Measurements from ENCODE around the gene PPFIA3. TPM values are rescaled to one million over a fixed set of nuclear protein-coding genes. Genes with fewer than 3 reads are reported as not detected.
"Not testable (repeated sequence)": the region's sequence is repeated elsewhere in the genome, so short reads cannot be mapped to it uniquely, and the experiment has no call there.

PPFIA3 gene
- total RNA-seq, 1 experiment from 2014 or later: 33.6 TPM

GRCh38 chr19:49173198-49173597 lies 53.9 kb downstream of the PPFIA3 start:
- Histone ChIP-seq H3K36me3 (ENCODE audit: insufficient read depth, low read length, poor library complexity, severe bottlenecking) (peaks cover 19% of the 10 kb centered on the region), H3K27ac (ENCODE audit: low read depth, low read length, poor library complexity, severe bottlenecking) (no peak overlapping the region), H3K27me3 (replicated peaks; ENCODE audit: insufficient read depth, low read depth, low read length, poor library complexity) (no peaks in the 10 kb centered on the region), H3K4me3 (ENCODE audit: low read depth, low read length, poor library complexity, severe bottlenecking) (no peak overlapping the region), H3K4me1 (ENCODE audit: insufficient read depth, low read length, poor library complexity, severe bottlenecking) (peaks cover 5% of the 10 kb centered on the region), H3K9me3 (ENCODE audit: low read depth, low read length, poor library complexity, severe bottlenecking) (no peaks in the 10 kb centered on the region)
- DNase-seq (ENCODE audit: low spot score): no peak
- TSS peak; percentile 29 for BruUV-seq (replicated peaks)
- ChIA-PET POLR2A (ENCODE audit: low non-redundant PET) (no interaction called here), CTCF (interaction anchor here (1.0 kb wide), 1 partner anchor 25 kb away, joined by 3 read pairs; no protein-coding TSS in a partner anchor)
- intact Hi-C loops (cut with micrococcal nuclease; ENCODE audit: unreplicated experiment): no loop called here
- TF ChIP-seq CTCF (conservative IDR thresholded peaks at IDR 0.05; ENCODE audit: low read depth, low read length): no peak
- TF ChIP-seq EZH2 (IDR thresholded peaks at IDR 0.05; ENCODE audit: borderline replicate concordance, low read depth, low read length, poor library complexity, severe bottlenecking): no peak

- H3K9me3 ChIP-seq (ENCODE audit: low read depth, low read length, poor library complexity, severe bottlenecking): no peaks in the 10 kb centered on the region
- DNase-seq (ENCODE audit: low spot score): no peak
- ChIA-PET POLR2A (ENCODE audit: low non-redundant PET) (no interaction called here), CTCF (interaction anchor here (0.7 to 0.9 kb wide), 2 partner anchors 18 to 42 kb away, joined by 3 to 10 read pairs; no protein-coding TSS in a partner anchor)
- peaks cover 5% of the 10 kb centered on the region for H3K4me1 ChIP-seq (ENCODE audit: insufficient read depth, low read length, poor library complexity, severe bottlenecking)
- intact Hi-C loops (cut with micrococcal nuclease; ENCODE audit: unreplicated experiment): no loop called here
- H3K4me3 ChIP-seq (ENCODE audit: low read depth, low read length, poor library complexity, severe bottlenecking): no peak overlapping the region
- no peaks in the 10 kb centered on the region for H3K27me3 ChIP-seq (replicated peaks; ENCODE audit: insufficient read depth, low read depth, low read length, poor library complexity)
- no peak overlapping the region for H3K27ac ChIP-seq (ENCODE audit: low read depth, low read length, poor library complexity, severe bottlenecking)
- TF ChIP-seq EZH2 (IDR thresholded peaks at IDR 0.05; ENCODE audit: borderline replicate concordance, low read depth, low read length, poor library complexity, severe bottlenecking) (no peak), CTCF (conservative IDR thresholded peaks at IDR 0.05; ENCODE audit: low read depth, low read length) (no peak)
- peaks cover 18% of the 10 kb centered on the region for H3K36me3 ChIP-seq (ENCODE audit: insufficient read depth, low read length, poor library complexity, severe bottlenecking)
- BruUV-seq (replicated peaks): no TSS peak
These were observed 61.3 kb downstream of the PPFIA3 start for GRCh38 chr19:49180659-49181058.

GRCh38 chr19:49182010-49182847 lies 62.9 kb downstream of the PPFIA3 start:
- DNase-seq (ENCODE audit: low spot score); CTCF ChIA-PET; H3K27ac ChIP-seq (ENCODE audit: low read depth, low read length, poor library complexity, severe bottlenecking); H3K27me3 ChIP-seq (replicated peaks; ENCODE audit: insufficient read depth, low read depth, low read length, poor library complexity); intact Hi-C loops (cut with micrococcal nuclease; ENCODE audit: unreplicated experiment); H3K9me3 ChIP-seq (ENCODE audit: low read depth, low read length, poor library complexity, severe bottlenecking); H3K4me3 ChIP-seq (ENCODE audit: low read depth, low read length, poor library complexity, severe bottlenecking); H3K4me1 ChIP-seq (ENCODE audit: insufficient read depth, low read length, poor library complexity, severe bottlenecking); POLR2A ChIA-PET (ENCODE audit: low non-redundant PET); BruUV-seq (replicated peaks): not testable (repeated sequence)
- peaks cover 18% of the 10 kb centered on the region for H3K36me3 ChIP-seq (ENCODE audit: insufficient read depth, low read length, poor library complexity, severe bottlenecking)
